Measurements from ENCODE around the gene ADRA2C.
"Not testable (repeated sequence)": the region's sequence is repeated elsewhere in the genome, so short reads cannot be mapped to it uniquely, and the experiment has no call there.

The ADRA2C gene

DNA sequence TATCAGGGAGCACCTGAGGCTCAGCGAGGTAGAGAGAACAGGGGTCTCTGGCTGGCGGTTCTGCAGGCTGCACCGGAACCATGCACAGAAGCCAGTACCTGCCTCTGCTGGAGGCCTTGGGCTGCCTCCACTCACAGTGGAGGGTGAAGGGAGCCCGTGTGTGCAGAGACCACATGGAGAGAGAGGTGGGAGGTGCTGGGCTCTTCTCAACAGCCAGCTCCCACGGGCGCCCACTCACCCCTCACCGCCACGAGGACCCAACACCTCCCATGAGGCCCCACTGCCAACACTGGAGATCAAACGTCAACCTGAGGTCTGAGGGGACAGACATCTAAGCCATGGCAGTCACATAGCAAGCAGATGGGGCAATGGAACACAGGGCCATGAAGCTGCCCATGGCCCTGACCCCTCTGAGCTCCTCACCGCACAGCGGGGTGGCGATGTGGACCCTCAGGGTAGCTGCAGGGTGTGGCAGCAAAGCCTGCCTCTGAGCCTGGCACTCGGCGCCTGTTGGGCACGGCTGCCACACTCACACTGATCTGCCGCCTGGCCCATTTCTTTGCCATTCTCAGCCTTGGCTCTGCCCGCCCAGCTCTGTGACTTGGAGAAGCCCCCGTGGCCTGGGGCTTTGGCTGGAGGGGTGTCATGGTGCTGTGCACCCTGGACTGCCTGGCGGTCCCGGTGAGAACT is 44.8 kb downstream of the ADRA2C start:
- in situ Hi-C loops (cut with MboI; ENCODE audit: low sequenced_read_pairs): no loop called here

DNA sequence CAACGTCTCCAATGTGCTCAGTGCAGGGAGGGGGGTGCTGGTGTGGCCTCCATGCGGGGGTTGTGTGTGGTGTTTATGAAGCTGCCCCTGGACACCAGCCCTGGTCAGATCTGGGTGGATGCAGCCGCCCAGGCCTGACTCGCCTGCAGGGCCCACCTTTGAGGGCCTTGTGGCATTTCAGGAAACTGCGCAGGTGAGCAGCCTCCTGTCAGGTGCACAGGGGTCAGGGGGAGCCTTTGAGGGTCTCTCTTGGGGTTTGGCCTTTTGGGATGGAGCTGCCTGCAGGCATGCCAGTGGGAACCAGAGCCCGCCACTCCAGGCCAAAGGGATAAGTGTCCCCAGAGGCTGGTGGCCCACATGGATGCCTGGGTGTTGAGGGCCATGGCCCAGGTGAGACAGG is 45.4 kb downstream of the ADRA2C start:
- in situ Hi-C loops (cut with MboI; ENCODE audit: low sequenced_read_pairs): no loop called here

DNA sequence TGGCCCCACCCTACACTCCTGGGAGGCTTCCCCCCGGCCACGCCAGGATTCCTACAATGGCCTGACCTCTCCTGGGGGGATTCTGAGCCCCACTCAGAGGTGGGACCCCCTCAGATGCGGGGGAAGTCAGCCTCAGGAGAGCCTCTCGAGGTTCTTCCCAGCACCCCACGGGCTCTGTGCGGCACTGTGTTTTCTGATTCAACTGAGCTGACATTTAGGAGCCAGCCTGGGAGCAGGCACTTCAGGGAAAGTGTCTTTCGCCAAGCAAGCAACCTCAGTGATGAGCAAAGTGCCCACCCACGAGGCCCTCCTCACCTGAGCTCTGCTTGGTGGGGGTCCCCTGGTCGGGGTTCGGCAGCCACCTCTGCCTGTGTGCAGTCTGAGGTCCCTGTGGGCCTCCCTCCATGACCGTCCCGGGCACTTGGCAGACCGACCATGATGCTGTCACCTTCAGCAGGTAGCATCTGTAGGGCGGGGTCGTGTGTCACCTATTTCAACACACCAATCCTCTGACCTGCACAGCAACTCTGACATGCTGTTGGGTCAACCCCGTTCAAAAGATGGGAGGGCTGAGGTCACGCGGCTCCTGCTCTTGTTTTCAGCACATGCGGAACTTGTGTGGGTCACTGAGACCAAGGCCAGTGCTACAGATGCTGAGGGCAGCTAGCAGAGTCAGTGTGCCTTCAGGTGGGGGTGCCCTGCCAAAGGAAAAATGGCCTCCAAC is 46.2 kb downstream of the ADRA2C start:
- in situ Hi-C loops (cut with MboI; ENCODE audit: low sequenced_read_pairs): no loop called here

DNA sequence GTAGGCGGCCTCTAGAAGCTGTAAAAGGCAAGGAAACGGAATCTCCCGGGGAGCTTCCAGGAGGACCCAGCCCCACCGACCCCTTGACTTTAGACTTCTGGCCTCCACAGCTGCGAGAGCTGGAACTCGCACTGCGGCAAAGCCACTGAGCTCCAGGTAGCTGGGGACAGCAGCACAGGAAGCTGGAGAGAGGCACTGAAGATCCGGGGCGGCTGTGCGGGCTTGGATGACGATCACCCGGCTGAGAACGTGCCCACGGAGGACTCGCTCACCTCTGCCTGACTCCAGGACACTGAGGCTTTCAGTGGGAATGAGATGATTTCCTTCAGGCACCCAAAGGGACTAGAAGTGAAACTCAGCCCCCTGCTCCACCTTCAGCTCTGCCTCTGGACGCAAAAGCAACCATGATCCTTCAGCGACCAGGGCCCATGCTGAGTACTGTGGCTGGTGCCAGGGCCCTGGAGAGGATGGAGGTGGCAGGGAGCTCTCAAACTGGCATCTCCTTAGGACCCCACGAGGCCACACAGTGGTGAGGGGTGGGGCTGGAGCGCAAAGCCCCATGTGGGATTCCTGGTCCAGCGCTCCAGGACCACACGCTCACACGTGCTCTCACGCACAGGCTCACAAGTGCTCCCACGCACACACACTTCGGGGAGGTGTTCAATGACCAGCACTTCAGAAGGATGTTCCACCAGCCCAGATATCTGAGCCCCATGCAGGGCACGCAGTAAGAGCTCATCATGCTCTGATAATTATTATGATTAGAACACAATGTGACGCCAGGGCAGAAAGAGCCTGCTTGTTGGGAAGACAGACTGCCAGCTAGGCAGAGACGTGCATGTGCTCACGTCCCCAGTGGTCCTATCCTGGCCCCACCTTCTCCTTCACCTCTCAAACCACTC is 47.2 kb downstream of the ADRA2C start:
- in situ Hi-C loops (cut with MboI; ENCODE audit: low sequenced_read_pairs): no loop called here

DNA sequence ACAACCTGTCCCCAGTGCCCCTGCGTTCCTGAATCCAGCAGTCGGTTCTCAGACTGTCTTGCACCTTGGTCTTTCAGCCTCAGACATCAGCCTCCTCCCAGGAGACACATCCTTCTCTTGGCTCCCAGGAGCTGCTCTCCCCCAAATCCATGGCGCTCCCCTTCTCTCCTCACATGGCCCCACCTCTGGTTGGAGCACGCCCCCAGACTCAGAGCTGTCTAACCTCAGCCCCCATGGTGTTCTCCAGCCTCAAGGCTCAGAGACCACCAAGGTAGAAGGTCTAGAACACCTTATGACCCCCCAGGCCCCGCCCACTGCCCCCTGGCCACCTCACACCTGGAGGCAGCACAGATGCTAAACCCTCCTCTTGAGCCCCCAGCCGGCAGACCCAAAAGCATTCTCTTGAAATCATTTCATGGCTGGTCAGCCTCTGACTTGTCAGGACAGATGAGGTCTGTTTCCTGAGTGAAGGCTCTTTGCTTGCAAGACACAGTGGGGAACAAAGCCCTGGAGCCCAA is 47.9 kb downstream of the ADRA2C start:
- in situ Hi-C loops (cut with MboI; ENCODE audit: low sequenced_read_pairs): no loop called here

DNA sequence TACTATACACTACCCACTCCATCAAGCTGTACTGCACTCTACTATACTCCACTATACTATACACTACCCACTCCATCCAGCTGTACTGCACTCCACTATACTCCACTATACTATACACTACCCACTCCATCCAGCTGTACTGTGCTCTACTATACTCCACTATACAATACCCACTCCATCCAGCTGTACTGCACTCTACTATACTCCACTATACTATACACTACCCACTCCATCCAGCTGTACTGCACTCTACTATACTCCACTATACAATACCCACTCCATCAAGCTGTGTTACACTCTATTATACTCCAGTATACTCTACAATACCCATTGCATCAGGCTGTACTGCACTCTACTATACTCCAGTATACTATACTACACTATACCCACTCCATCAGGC is 48.7 kb downstream of the ADRA2C start:
- in situ Hi-C loops (cut with MboI; ENCODE audit: low sequenced_read_pairs): not testable (repeated sequence)

- in situ Hi-C loops (cut with MboI; ENCODE audit: low sequenced_read_pairs): no loop called here
These were observed 50.2 kb downstream of the ADRA2C start for GRCh38 chr4:3816256-3816825.

- in situ Hi-C loops (cut with MboI; ENCODE audit: low sequenced_read_pairs): no loop called here
These were observed 51.1 kb downstream of the ADRA2C start for GRCh38 chr4:3816983-3817960.

Data from HL-60/S4 (cell line).